Epidermal melanocyte (primary cell): ENCODE measurements around the gene RNPS1.
"Not testable (repeated sequence)": the region's sequence is repeated elsewhere in the genome, so short reads cannot be mapped to it uniquely, and the experiment has no call there.

Experiments used
- DNase-seq: peaks from one replicate; pipeline ENCODE4 v3.0.0; 2011; ENCODE audit warnings: low spot score; ENCODE audit not compliant: insufficient read length

Gene RNPS1

DNA sequence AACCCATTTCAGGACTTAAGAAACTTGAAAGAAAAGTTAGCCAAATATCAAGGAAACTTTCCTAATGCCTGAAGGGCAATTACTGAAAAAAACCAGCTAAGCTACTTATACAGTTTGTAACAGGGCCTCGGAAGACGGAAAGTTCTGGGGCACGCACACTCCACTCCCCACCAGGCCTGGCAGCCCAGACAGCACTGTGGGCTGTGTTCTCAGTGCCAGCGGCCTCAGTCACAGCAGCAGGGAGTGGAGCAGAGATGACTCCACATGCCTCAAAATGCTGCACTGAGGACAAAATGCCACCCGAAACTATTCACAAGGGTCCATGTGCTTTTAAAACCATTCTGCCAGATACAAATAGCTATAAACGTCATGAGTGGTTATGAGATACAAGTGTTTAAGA lies 10.2 kb downstream of the RNPS1 start:
- no peak for DNase-seq

DNA sequence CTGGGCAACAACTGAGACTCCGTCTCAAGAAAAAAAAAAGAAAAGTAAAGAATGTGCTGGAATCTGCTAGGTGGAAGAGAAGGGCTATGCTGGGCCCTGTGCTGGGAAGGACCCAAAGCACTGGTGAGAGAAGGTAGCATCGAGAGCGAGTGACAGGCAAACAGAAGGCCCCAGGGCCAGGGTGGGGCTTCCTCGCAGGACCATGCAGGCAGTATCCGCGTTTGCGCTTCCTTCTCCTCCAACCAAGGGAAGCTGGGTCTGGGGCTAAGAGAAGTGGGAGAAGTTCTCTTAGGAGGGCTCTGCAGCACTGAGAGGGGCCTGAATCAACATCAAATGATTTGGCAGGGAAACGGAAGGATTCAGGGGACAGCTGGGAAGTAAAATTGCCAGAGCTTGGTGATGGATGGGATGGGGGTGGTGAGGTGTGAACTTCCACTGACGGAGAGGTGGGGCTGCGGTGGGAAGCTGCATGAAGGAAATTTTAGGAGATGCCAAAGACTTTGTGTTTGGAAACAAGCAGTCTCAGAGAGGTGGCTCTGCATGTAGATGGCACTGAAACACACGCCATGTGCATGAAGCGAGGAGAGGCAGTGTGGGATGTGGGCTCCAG lies 11.3 kb downstream of the RNPS1 start:
- no peak for DNase-seq

DNA sequence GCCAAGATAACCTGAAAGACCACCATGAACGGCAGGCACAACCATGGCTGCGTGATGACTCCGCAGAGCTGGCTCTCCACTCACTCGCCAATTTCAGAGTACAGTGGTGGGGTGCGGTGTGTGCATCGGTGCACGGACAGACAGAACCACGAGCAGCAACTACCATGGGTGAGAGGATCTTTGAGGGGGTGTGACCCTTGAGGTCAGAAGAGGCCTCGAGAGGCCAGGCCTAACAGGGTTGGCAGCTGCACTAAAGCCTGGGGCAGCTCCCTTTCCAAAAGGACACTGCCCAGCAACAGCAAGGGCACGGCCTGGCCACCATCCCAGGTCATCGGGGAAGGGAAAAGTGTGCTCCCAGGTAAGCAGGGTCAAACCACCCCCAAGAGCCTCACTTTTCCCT lies 14.6 kb downstream of the RNPS1 start:
- no peak for DNase-seq

DNA sequence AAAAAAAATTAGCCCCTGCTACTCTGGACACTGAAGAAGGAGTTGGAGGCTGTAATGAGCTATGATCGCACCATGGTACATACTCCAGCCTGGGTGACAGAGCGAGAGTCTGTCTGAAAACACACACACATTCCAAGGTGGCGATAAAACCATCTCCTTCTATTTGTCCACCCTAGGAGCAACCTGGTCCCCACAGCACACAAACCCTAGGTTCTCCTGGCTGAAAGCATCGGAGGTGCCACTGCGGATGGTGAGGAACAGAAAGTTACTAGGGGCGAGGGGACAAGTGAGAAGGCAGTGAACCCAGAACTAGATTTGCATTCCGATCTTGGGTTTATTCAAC lies 15.1 kb downstream of the RNPS1 start:
- no peak for DNase-seq

DNA sequence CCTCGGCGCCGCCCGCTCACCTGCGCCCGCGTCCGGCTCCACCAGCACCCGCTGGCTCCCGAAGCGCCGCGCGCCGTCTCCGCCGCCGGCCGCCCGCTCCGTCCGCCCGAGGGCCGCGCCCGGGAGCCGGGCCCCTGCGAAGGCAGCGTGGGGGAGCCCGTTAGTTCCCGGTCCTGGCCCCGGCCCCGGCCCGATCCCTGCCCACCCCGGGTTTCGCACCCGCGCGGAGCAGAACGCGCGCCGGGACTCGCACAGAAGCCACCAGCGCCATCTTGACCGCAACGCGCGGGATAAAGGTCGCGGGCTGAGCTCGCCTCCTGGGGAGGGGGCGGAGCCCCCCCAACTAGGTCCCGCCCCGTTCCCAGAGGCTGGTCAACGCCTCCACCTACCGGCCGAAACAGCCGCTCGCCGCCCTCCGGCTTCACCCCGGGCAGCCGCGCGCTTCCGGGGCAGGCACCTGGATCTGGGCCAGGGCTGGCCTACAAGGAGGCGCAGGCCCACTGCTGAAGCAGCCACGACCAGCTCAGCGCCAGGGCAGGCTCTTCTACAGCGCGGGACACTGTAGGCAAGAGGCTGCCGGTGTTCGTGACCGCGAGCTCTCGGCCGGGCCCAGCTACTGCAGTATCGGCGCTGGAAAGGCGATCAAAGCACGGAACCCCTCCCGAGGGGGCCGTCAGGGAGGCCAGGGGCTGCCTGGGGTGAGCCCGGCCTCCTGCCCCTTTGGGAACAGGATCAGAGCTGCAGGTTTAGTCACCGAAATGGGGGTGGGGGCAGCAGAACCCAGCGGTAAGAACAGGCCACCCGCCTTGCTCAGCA lies 16.4 kb downstream of the RNPS1 start, which contains the start of gene ECI1:
TSS of gene ECI1 (minus strand) at position 292 of the 816 bp plus-strand sequence. CDS start at position 271, 21 bp downstream.
- peak; percentile 99 for DNase-seq

DNA sequence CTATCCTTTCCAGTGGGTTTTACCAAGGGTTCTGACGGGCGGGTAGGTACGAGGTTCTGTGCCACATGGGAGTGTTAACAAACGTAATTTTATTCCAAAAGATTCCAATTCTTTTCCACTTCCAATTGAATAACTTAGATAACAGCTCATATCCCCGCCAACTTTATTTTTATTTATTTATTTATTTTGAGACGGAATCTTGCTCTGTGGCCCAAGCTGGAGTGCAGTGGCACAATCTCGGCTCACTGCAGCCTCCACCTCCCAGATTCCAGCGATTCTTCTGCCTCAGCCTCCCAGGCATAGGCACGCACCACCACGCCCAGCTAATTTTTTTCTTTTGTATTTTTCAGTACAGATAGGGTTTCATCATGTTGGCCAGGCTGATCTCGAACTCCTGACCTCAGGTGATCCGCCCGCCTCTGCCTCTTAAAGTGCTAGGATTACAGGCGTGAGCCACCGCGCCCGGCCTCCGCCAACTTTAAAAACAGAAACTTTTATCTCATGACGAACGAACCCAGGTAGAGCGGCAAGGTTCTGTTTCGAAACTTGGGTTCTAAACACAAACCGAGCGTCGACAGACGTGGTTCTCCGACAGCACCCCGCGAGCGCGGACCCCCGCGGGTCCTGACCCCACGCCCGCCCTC lies 17.2 kb downstream of the RNPS1 start:
- no peak for DNase-seq

DNA sequence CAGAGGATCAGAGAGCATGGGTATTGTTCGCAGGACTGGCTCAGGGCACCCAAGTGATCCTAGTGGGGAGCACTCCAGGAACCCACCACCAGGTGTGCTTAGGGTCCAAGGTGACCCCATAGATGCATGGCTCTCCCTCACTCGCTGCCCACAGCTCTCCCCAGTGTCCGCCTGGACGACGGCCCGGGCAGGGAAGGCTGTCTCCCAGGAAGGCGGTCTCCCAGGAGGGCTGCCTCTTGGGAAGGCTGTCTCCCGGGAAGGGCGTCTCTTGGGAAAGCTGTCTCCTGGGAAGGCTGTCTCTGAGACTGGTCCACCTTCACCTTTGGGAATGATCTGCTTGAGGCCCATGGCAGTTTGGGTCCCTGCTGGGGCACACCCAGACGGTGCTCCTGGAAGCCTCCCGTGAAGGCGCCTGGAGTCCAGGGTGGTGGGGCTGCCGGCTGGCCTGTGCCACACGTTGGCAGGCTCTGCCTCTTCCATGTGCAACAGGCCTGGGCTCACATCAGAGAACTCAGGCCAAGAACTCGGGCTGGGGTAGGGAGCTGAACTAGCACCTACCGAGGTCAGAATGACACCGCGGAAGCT lies 21.5 kb downstream of the RNPS1 start:
- peak; percentile 5 for DNase-seq

DNA sequence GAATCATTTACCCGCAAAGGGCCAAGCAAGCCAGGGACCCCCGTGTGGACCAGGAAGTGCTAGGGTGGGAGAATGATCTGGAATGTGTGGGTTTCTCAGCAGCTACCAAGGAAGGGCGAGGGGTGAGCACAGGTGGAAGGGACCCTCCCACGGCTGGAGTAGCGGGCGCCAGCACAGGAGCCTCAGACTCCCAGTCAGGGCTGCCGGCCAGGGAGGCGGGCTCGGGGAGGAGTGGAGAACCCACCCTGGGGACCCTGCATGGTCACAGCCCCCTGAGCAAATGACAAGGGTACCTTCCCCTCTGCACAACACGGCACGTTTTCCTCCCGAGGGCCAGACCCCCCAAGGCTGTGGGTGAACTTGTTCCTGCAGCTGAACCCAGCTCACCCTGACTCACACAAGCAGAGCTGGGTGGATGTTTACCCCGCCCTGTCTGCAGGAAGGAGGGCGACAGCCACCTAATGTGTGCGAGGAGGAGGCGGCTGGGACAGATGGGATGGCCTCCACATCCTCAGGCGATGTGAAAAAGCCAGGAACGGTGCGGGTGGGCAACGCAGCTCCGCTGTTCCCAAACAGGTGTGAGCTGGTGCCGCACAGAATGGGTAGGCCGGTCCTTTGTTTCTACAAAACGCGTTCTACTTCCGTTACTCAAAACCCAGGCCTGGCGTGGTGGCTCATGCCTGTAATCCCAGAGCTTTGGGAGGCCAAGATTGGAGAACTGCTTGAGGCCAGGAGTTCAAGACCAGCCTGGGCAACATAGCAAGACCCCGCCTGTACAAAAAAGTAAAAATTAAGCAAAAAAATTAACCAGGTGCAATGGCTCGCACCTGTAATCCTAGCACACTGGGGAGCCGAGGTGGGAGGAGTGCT lies 22.8 kb downstream of the RNPS1 start:
- peak; percentile 9 for DNase-seq

DNA sequence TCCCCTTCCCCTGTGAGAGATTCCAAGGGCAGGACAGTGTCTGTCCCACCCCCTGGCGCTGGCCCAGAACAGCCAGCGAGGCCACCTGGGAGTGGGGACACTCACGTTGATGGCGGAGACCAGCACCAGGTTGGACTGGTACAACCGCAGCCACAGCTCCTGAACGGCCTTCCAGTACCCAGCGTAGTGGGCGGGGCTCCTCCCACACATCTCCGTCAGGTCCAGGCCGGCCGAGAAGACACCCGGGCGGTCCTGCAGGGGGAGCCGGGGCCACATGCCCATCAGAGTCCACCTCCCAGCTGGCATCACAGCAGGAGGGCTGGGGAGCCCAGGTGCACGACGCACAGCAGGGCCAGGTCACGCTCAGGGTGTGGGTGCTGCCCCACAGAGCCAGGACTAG lies 23.6 kb downstream of the RNPS1 start:
- no peak for DNase-seq

DNA sequence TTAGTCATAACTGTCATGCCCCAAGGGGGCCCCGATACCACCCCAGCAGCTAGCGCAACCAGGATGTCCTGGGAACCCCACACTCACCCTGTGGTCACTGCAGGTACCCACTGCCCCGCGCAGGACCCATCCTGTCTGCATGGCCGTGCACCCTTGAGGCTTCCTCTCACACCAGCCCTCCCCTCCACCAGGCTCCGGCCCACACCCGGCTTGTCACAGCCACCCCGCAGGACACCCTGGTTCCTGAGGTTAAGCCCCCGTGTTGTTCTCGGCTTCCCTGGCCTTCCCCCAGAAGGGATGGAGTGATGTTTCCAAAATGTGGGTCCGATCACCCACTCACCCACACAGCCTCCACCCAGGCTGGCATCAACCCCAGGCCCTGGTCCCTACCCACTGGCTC lies 24.1 kb downstream of the RNPS1 start:
- peak; percentile 0 for DNase-seq

DNA sequence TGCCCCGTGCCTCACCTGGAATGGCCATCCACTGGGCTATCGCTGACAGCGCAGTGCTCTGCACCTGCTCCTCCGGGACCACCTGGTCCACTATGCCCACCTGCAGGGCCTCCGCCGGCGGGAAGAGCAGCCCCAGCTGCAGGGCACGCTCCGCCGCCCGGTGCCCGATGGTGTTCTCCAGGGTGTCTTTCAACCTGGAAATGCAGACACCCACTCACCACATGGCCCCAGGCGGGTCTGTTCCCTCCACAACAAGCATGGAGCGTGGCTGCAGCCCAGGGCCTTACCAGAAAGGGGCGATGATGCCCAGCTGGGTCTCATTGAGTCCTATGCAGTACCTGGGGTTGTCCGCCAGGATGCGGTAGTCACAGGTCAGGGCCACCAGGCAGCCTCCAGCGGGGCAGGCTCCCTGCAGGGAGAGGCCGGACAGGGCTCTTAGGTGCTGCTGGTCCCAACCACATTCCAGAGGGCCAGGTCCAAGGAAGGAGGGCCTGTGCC lies 24.8 kb downstream of the RNPS1 start:
- DNase-seq, result peak; percentile 4

DNA sequence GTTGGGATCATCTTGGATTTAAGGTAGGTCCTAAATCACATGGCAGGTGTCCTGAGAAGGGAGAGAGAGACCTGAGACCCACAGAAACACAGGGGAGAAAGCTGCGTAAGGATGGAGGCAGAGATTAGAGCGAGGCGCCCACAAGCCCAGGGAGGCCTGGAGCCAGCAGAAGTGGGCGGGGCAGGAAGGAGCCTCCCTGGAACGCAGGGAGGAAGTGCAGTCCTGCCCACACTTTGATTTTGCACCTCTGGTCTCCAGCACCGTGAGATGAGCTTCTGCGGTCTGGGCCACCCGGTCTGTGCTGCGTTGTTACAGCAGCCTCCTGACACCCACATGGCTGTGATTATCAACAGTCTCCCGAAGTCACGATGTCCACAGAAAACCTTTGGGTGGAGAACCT lies 25.3 kb downstream of the RNPS1 start:
- peak; percentile 11 for DNase-seq

DNA sequence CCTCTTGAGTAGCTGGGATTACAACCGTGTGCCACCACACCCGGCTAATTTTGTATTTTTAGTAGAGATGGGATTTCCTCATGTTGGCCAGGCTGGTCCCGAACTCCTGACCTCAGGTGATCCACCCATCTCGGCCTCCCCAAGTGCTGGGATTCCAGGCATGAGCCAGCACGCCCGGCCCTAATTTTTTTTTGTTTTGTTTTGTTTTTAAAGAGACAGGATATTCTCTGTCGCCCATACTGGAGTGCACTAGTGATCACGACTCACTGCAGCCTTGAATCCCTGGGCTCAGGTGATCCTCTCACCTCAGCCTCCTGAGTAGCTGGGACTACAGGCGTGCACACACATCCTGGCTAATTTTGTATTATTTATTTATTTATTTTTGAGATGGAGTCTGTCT lies 27.6 kb downstream of the RNPS1 start:
- DNase-seq, result not testable (repeated sequence)

DNA sequence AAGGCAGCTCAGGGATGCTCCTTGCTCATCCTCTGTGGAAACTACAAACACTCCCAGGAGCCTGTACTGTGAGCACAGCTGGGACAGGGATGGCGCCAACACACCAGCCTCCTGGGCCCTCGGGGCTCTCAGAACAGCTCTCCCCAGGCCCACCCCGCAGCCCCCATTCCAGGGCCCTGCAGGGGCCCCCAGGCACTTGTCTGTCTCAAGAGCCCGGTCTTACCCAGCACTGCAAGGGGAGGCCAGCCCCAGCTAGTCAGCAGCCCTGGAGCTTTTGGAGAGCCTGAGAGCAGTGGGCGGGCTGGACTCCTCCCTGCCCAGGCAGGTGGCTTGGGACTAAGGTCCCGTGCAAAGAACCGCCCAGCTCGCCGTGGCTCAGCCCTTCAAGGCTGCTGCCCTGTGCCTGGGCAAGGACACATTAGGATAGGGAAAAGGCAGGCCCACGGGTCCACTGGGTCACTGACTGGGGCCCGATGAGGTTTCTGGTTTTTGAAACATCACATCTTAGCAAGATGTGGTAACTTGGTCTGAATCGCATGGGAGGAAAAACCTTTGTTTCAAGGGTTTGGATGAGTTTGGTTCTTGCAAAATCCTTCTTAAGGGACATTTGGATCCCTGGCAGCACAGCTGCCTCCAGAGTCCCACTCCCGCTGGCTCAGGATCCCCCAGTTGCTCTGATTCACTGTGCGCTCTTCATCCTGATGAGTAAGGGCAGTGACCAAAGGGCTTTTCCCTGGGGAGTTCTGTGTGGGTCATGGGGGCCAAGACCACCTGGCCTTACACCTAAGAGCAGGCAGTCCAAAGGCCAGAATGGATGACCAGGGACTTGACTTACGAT lies 28.9 kb downstream of the RNPS1 start:
- DNase-seq, result peak; percentile 12

DNA sequence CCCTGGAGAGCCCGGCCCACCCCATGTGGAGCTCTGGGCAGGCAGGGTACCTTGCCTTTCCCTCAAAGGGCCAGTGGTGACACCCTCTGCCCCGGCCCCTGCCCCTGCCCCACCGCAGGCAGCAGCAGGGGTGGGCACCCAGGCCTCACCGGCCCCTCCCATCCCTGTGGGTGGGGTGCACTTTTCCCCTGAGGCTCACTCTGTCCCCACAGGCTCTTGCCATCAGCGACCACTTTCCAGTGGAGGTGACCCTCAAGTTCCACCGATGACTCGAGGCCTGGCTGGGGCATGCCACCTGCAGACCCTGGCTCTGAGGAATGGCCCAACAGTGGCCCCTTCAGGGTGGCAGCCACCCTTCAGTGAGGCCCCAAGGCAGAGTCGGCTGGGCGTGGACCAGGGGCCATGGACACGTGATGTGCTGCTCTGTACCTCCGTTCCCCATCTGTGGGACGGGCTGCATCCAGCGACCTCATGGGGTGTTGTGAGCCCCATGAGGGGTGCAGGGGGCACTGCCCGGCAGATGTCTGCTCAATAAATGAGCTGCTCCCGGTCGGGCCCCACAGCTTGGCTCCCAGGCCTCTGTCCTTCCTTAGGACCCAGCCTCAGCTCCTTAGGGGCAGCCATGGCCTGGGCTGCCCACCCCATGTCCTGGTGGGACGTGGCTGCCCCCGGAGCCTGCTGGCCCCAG lies 29.6 kb downstream of the RNPS1 start:
- no peak for DNase-seq

DNA sequence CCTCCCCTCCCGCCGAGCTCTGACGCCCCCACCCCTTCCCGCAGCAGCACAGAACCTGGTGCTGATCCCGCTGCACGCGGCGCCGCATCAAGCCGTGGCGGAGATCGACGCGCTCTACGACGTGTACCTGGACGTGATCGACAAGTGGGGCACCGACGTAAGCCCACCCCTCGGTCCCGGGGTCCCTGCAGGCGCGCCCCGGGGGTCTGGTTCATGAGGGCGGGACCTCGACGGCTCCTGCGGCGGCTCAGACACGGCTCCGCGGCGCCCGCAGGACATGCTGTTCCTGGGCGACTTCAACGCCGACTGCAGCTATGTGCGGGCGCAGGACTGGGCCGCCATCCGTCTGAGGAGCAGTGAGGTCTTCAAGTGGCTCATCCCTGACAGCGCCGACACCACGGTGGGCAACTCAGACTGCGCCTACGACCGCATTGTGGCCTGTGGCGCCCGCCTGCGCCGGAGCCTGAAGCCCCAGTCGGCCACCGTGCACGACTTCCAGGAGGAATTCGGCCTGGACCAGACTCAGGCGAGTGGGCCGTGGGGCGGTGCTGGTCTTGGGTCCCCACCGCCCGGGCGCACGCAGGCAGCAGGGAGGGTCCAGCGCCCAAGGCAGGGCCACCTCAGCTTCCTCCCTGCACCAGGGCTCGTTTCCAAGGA lies 30.3 kb downstream of the RNPS1 start:
- no peak for DNase-seq

DNA sequence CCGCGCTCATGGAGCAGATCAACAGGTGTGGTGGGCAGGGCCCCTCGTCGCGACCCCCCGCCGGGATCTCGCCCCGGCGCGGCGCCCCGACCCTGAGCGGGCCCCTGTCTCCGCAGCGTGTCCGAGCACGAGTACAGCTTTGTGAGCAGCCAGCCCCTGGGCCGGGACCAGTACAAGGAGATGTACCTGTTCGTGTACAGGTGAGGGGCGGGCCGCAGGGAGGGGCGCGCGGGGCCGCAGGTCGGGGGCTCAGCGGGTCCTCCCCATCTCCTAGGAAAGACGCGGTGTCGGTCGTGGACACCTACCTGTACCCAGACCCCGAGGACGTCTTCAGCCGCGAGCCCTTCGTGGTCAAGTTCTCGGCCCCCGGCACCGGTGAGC lies 30.8 kb downstream of the RNPS1 start:
- DNase-seq, result no peak

DNA sequence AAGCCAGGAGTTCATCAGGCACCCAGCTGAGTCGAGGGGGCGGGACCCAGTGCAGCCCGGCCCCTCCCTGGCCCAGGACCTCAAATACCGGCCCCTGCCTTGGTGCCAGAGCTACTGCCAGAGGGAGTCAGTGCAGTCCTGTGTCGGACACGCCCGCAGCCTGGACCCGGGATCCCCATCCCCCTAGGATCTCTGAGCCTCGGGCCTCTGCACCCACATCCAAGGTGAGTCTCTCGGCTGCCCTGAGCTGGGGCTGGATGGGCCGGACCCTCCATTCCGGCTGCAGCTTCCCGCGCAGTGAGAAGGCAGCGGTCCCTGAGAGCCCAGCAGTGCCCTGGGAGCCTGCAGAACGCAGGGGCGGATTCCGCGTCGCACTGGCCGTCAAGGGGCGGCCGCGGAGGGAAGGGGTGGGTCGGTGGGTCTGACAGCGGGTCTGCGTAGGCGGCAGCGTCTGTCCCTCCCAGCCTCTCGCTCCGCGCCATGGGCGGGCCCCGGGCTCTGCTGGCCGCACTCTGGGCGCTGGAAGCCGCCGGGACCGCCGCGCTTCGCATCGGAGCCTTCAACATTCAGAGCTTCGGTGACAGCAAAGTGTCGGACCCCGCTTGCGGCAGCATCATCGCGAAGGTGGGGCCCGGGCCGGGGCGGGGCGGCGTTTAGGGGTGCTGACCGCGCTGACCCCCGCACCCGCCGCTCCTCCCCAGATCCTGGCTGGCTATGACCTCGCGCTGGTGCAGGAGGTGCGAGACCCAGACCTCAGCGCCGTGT lies 31.4 kb downstream of the RNPS1 start, which contains the start of gene DNASE1L2:
TSS of gene DNASE1L2 (plus strand) at position 108 of the 765 bp plus-strand sequence. CDS start at position 481, 373 bp downstream.
- peak; percentile 42 for DNase-seq
